Ishikawa (cell line): ENCODE measurements around the gene SGSH.

Source experiments
- EGR1 ChIP-seq: IDR thresholded peaks from 2 replicates; pipeline ENCODE4 v1.6.1; 2012
- REST ChIP-seq: IDR thresholded peaks from 2 replicates; pipeline ENCODE4 v1.6.1; 2012; ENCODE audit warnings: low read depth, mild to moderate bottlenecking
- TAF1 ChIP-seq: IDR thresholded peaks from 2 replicates; pipeline ENCODE4 v1.6.1; 2012; ENCODE audit warnings: low read depth, mild to moderate bottlenecking

- TF ChIP-seq EGR1 (no peak), TAF1 (no peak), REST (no peak)
Observed at GRCh38 chr17:80232438-80232837, 12.3 kb upstream of the SGSH start.
